MG63 (cell line): Measurements from ENCODE around the gene CDC73. TPM values are rescaled to one million over a fixed set of nuclear protein-coding genes. Genes with fewer than 3 reads are reported as not detected.

Experiments used
- DNase-seq: peaks from one replicate; pipeline ENCODE4 v3.0.0-alpha.2; 2020
- H3K27me3 ChIP-seq: fragments of 250-450 bp; sonication (Bioruptor Pico); 2 replicates; pipeline ENCODE4 v1.5.1; 2020; ENCODE audit warnings: mild to moderate bottlenecking, moderate library complexity
- H3K36me3 ChIP-seq: fragments of 250-450 bp; sonication (Bioruptor Pico); 2 replicates; pipeline ENCODE4 v1.5.1; 2020; ENCODE audit warnings: mild to moderate bottlenecking, moderate library complexity
- H3K4me3 ChIP-seq: fragments of 250-450 bp; sonication (Bioruptor Pico); 2 replicates; pipeline ENCODE4 v1.5.1; 2020; ENCODE audit warnings: mild to moderate bottlenecking, moderate library complexity
- H3K9me3 ChIP-seq: fragments of 250-450 bp; sonication (Bioruptor Pico); 2 replicates; pipeline ENCODE4 v1.5.1; 2020; ENCODE audit warnings: mild to moderate bottlenecking, moderate library complexity
- total RNA-seq: library from RNA; depleted of rRNA; stranded (reverse); fragments of >200 nt; shearing (Covaris generic); gene quantifications from 2 replicates; pipeline ENCODE4 v1.2.3, GENCODE V29; 2014; ENCODE audit warnings: low replicate concordance; rRNA removed

Gene CDC73
- 19.8 and 26.5 TPM in 2 replicates for total RNA-seq

- Histone ChIP-seq H3K4me3 (peak within 1 kb of the TSS; percentile 96), H3K36me3 (peaks cover 23% of the 10 kb centered on the region), H3K27me3 (no peaks in the 10 kb centered on the region), H3K9me3 (no peaks in the 10 kb centered on the region)
- DNase-seq, result peak; percentile 99
Measured at GRCh38 chr1:193121616-193122593, at the start of gene CDC73. TSS of gene CDC73 (plus strand) at chr1:193122031. CDS start at chr1:193122201, 170 bp downstream.

GRCh38 chr1:193077991-193078390 is 43.8 kb upstream of the CDC73 start:
- H3K4me3 ChIP-seq, result no peak overlapping the region
- H3K36me3 ChIP-seq, result peaks cover 67% of the 10 kb centered on the region
- DNase-seq, result no peak
- peaks cover 13% of the 10 kb centered on the region for H3K9me3 ChIP-seq
- H3K27me3 ChIP-seq, result no peaks in the 10 kb centered on the region

GRCh38 chr1:193079187-193079586 is 42.6 kb upstream of the CDC73 start:
- Histone ChIP-seq H3K27me3 (no peaks in the 10 kb centered on the region), H3K9me3 (peaks cover 13% of the 10 kb centered on the region), H3K4me3 (no peak overlapping the region), H3K36me3 (peaks cover 74% of the 10 kb centered on the region)
- peak; percentile 26 for DNase-seq

- Histone ChIP-seq H3K27me3 (no peaks in the 10 kb centered on the region), H3K36me3 (peaks cover 65% of the 10 kb centered on the region), H3K4me3 (no peak overlapping the region), H3K9me3 (peaks cover 3% of the 10 kb centered on the region)
- DNase-seq, result no peak
Measured at GRCh38 chr1:193083365-193084088, 38.3 kb upstream of the CDC73 start.

GRCh38 chr1:193085263-193085662 is 36.6 kb upstream of the CDC73 start:
- Histone ChIP-seq H3K9me3 (no peaks in the 10 kb centered on the region), H3K27me3 (no peaks in the 10 kb centered on the region), H3K36me3 (peaks cover 60% of the 10 kb centered on the region), H3K4me3 (no peak overlapping the region)
- no peak for DNase-seq

- peaks cover 58% of the 10 kb centered on the region for H3K36me3 ChIP-seq
- no peaks in the 10 kb centered on the region for H3K9me3 ChIP-seq
- DNase-seq, result no peak
- H3K4me3 ChIP-seq, result no peak overlapping the region
- H3K27me3 ChIP-seq, result no peaks in the 10 kb centered on the region
Measured at GRCh38 chr1:193086342-193086741, 35.5 kb upstream of the CDC73 start.

- peaks cover 50% of the 10 kb centered on the region for H3K36me3 ChIP-seq
- H3K9me3 ChIP-seq, result no peaks in the 10 kb centered on the region
- H3K27me3 ChIP-seq, result no peaks in the 10 kb centered on the region
Measured at GRCh38 chr1:193087893-193088292, 33.9 kb upstream of the CDC73 start.

GRCh38 chr1:193090865-193091264 is 31.0 kb upstream of the CDC73 start:
- Histone ChIP-seq H3K4me3 (no peak overlapping the region), H3K27me3 (no peaks in the 10 kb centered on the region), H3K36me3 (peaks cover 49% of the 10 kb centered on the region), H3K9me3 (no peaks in the 10 kb centered on the region)
- DNase-seq, result no peak

More at GRCh38 chr1:193087893-193088292, 33.9 kb upstream of the CDC73 start:
- H3K4me3 ChIP-seq, result no peak overlapping the region
- DNase-seq, result no peak

GRCh38 chr1:193094112-193094511 is 27.7 kb upstream of the CDC73 start:
- Histone ChIP-seq H3K36me3 (peaks cover 69% of the 10 kb centered on the region), H3K27me3 (no peaks in the 10 kb centered on the region), H3K4me3 (no peak overlapping the region), H3K9me3 (no peaks in the 10 kb centered on the region)
- DNase-seq, result no peak

- no peak for DNase-seq
Measured at GRCh38 chr1:193102662-193103061, 19.2 kb upstream of the CDC73 start.

GRCh38 chr1:193103759-193104501 is 17.9 kb upstream of the CDC73 start:
- no peak for DNase-seq
- H3K27me3 ChIP-seq, result no peaks in the 10 kb centered on the region
- peak overlapping the region; percentile 80 for H3K4me3 ChIP-seq
- peaks cover 20% of the 10 kb centered on the region for H3K36me3 ChIP-seq
- H3K9me3 ChIP-seq, result no peaks in the 10 kb centered on the region

More at GRCh38 chr1:193102662-193103061, 19.2 kb upstream of the CDC73 start:
- H3K27me3 ChIP-seq, result no peaks in the 10 kb centered on the region
- peaks cover 32% of the 10 kb centered on the region for H3K36me3 ChIP-seq
- H3K9me3 ChIP-seq, result no peaks in the 10 kb centered on the region
- H3K4me3 ChIP-seq, result no peak overlapping the region

GRCh38 chr1:193104502-193104906 is 17.3 kb upstream of the CDC73 start:
- peak; percentile 63 for DNase-seq
- peaks cover 15% of the 10 kb centered on the region for H3K36me3 ChIP-seq
- peak overlapping the region; percentile 80 for H3K4me3 ChIP-seq
- no peaks in the 10 kb centered on the region for H3K9me3 ChIP-seq
- H3K27me3 ChIP-seq, result no peaks in the 10 kb centered on the region

GRCh38 chr1:193104907-193105820 is 16.7 kb upstream of the CDC73 start, which contains the start of gene GLRX2:
TSS of gene GLRX2 (minus strand) at chr1:193105414. CDS start at chr1:193105382, 32 bp downstream.
- DNase-seq, result peak; percentile 94
- H3K4me3 ChIP-seq, result peak within 1 kb of the TSS; percentile 80
- H3K36me3 ChIP-seq, result peaks cover 8% of the 10 kb centered on the region
- H3K9me3 ChIP-seq, result no peaks in the 10 kb centered on the region
- no peaks in the 10 kb centered on the region for H3K27me3 ChIP-seq

GRCh38 chr1:193105821-193106177 is 16.0 kb upstream of the CDC73 start:
- H3K36me3 ChIP-seq, result peaks cover 2% of the 10 kb centered on the region; the same call in 1 of the 2 replicates

GRCh38 chr1:193108471-193108870 is 13.4 kb upstream of the CDC73 start:
- no peaks in the 10 kb centered on the region for H3K27me3 ChIP-seq
- H3K9me3 ChIP-seq, result no peaks in the 10 kb centered on the region
- DNase-seq, result no peak
- H3K36me3 ChIP-seq, result no peaks in the 10 kb centered on the region; the same call in 1 of the 2 replicates
- H3K4me3 ChIP-seq, result no peak overlapping the region

More at GRCh38 chr1:193105821-193106177, 16.0 kb upstream of the CDC73 start:
- Histone ChIP-seq H3K27me3 (no peaks in the 10 kb centered on the region), H3K9me3 (no peaks in the 10 kb centered on the region), H3K4me3 (peak overlapping the region; percentile 80)
- no peak for DNase-seq
